HG02970 (cell line): ENCODE measurements around the gene ARHGAP24.

ENCODE experiments used
- ATAC-seq: cut with Tn5 transposase; IDR thresholded peaks from one replicate; pipeline ENCODE4 v1.9.1; 2021; ENCODE audit warnings: mild to moderate bottlenecking, moderate library complexity, moderate number of reproducible peaks; ENCODE audit not compliant: unreplicated experiment, low FRiP score

The ARHGAP24 gene

DNA sequence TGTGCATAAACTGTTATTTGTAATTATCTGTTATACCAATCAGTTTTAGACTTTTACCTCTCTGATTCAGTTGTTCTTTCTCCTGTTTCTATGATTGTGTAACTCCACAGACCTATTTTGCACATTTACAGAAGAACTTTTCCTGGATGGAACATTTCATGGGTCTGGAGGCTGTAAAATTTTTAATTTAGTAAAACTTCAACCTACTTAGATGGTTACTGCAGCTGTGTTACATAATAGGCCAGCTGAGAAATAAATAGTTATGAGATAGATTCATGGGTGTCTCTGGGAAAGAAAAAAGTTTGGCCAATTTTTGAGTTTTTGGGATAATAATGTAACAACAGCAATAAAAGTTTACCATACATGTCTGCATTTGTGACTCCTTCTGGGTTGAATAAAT is 253.5 kb downstream of the ARHGAP24 start:
- ATAC-seq, result no peak

DNA sequence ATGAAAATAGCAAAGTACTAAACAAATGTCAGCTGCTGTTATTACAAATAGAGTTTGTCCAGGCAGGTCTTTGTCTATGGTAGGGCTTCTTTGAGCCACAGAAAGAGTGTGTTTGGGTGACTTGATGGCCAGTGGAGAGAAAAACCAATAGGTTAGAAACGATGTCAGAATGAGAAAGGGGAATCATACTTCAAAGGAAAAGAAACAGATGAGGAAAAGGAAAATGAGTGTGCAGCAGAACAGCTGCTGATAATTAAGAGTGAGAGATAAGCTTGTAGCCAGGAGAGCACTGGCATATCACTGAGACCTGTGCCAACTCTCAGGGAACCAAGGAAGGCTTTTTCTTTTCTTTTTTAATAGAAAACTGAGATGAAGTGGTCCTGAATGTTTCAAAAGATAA is 257.2 kb downstream of the ARHGAP24 start:
- no peak for ATAC-seq

DNA sequence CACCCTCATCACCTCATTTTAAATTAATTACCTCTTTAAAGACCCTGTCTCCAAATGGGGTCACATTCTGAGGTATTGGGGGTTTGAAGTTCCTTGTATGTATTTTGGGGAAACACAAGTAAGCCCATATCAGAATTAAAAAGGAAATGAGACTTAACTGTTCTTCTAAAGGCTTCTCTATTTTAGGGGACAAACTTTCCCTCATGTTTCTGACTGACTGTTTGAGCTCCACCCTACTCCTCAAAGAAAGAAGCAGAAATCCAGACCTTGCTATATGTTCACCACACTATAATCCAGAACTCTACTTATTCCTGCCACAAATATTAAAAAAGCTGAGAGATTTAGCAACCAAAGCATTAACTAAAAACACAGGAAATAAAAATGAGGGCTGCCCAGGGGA is 258.8 kb downstream of the ARHGAP24 start:
- no peak for ATAC-seq

DNA sequence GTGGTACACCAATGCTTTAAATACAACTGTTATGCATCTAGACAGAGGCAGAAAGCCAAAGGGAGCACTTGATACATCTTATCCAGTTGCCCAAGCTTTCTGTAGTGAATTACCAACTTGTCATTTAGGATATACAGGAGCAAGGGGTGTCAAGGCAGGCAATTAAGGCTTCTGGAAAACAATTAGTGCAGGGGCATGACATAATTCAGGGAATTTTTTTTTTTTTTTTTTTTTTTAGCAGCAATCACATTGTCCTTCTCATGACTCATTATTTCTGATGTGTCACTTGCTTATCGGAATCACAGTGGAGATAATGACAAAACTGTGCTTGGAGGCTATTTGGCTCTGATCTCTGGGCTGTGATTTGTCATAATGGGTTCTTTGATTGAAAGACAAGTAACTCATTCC is 259.5 kb downstream of the ARHGAP24 start:
- no peak for ATAC-seq

DNA sequence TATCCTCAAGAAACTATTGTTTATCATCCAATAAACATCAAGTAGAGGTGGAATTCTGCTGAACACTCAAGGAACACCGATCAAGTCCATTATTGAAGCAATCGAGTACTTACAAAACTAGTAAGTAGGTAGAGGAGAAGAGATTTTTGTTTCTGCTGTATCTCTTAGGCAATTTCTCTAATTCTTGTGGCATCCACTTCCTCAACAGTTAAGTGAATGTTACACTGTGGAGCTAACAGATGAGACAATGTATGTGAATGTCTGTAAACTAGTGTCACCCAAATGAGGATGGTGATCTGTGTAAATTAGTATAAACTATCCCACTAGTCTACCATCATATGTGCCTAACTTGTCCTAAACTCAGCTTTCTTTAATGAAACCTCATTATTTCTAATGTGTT is 261.6 kb downstream of the ARHGAP24 start:
- ATAC-seq, result no peak

DNA sequence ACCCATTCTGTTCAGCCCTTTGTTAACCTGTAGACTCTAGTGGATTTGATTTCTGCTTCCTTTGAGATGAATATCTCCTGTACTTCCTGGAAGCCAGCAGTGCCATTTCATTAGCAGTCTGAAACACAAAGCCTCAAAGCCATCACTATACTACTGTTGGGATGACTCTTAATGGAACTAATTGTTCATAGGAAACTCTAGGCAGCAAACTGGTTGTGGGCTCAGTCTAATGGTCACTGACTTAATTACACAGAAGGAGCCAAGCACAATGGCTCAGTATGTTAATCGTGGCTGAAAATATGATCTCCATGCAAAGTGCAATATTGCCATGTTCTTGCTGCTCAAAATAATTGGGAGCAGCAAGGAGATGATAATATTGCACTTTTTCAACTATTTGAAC is 262.3 kb downstream of the ARHGAP24 start:
- no peak for ATAC-seq

DNA sequence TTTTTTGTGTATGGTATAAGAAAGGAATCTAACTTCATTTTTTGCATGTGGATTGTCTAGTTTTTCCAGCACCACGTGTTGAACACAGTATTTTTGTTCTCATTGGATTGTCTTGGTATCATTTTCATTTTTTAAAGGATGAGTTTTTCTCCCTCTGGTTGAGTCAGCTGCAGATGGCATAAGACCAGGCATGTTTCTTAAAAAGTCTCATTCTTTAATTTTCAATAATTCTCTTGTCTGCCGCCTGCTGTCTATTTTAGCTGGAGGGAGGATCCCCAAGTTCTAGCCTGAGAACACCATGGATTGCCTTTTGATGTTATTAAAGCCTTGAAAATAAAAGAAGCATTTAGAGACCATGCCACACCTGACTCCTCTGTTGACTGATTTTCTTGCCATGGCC is 263.8 kb downstream of the ARHGAP24 start:
- ATAC-seq, result no peak

DNA sequence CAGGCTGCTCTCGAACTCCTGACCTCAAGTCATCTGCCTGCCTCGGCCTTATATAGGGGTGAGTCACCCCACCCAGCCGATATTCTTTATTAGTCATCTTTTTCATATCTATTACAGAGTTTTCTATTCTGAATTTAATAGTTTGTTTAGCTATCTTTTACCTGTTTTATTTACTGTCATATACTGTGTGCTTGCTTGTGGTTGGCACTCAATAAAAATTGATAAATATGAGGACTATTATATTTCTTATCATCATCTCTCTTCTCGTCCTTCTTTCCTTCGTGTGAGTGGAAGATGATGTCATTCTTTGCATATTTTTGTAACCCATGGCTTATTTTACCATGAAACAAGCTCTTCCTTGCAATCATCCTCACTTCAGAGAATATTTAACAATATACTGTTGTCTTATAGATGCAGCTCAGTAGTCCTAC is 265.5 kb downstream of the ARHGAP24 start:
- no peak for ATAC-seq

DNA sequence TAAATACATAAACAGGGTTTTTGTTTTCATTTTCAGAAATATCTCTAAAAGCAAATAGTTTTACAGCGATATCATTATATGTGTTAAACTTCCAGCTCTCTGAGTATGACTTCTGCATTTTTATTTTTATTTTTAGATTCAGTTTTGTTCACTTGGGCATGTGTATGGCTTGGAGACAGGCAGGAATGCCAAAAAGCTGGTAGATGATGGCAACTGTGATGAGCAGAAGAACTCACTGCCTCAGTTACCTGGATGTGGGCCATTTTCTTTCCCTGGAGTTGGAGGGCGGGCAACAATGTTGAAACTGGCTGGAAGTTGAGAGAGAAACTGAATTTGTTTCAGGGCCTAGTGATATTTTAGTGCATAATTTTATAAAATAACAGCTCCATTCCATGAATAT is 266.4 kb downstream of the ARHGAP24 start:
- no peak for ATAC-seq

DNA sequence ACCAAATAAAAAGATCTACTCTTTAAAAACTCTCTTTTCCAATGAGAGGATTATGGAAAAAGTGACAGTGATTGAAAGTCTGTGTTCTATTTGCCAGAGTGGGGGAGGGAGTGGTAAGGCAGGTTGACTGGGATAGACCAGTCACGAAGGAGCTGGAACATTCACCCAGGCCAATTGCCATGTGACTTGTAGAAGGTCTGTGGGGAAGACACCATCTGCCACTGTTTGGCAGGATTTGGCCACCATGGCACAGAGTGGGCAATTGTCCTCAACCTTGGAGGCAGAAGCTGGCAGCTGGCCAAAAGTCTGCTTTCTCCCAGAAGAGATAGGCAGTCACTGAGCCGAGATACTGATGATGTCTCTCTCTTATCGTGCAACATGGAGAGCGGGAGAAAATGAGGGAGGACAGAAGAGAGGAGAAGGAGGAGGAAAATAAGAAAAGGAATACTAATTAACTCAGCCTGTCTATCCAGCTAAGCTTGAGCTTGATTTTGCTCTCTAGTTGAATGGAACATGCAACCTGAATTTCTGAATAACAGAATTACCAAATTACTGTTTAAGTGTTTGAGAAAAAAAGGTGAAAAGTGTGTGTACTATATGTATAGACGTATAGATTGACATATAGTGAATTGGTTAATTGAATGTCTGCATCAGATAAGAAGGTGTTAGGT is 267.1 kb downstream of the ARHGAP24 start:
- no peak for ATAC-seq

DNA sequence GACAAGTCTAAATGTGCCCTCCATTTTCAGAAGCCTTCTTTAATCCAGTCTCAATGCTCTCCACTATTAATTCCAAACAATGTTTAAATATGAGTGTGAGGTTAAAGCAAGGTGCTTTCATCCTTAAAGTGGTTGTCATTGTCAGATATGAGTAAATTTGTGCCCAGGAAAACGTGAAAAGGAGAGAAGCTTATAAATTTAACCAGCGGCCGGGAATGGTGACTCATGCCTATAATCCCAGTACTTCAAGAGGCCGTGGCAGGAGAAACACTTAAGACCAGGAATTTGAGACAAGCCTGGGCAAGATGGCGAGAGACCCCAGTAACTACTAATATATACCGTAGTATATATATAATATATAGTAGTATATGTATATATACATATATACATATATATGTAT is 270.0 kb downstream of the ARHGAP24 start:
- no peak for ATAC-seq

DNA sequence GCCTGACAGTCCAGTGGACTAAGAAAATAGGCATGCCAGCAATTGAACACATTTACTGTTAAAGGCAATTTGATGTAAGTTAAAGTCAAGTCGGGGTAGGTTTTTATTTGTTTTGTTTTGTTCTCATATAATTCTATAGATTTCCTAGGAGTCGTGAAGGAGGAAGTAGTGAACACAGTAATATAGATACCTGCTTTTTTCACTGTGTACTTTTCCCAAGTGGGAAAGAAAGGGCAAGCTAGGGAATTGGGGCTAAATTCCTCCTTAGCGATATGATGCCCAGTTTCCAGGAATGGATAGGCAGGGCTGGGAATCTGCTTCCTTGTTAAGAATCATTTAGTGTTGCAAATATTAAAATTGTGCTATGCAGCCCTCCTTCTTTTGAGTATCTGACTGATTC is 271.0 kb downstream of the ARHGAP24 start:
- no peak for ATAC-seq

DNA sequence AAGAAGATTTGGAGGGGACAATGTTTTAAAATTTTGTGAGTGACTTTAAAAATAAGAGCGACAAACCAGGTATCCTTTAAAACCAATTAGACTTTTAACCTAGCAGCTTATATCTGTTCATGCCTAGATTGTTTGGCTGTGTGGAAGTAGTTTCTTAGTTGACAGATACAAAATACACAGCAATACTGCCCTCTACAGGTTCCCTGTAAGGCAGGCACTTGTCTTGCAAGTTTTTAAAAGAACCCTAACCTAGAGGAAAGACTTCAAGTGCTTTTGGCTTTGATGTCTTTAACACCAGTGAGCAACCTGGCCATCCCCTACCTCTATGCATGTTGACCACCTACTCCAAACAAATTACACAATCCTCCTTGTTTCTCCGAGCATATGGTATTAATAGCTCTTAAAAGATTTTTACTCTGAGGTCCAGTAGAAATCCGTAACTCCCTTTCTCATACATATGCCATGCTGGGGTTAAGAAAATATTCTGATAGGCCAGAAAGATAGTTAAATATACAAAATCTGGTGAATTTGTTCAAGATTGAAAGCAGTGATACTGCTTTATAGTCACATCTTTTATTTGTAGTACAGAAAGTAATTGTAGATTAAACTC is 273.0 kb downstream of the ARHGAP24 start:
- no peak for ATAC-seq

DNA sequence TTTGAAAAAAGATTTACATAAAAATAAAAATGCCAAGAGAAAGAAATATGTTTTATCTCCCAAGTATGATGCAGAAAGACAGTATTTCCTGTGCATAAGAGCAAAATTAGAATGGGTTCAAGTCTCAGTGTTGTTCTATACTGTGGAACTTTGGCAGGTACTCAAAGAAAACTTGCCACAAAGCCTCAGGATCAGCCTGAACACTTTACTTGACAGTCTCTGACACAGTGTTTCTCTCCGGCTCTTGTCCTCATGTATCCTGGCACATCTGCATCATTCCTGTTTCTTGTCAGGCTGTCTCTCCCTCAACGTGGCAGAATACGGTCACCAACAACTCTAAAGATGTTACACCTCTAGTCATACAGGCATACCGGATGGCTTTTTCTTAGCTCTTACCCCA is 273.7 kb downstream of the ARHGAP24 start:
- no peak for ATAC-seq

DNA sequence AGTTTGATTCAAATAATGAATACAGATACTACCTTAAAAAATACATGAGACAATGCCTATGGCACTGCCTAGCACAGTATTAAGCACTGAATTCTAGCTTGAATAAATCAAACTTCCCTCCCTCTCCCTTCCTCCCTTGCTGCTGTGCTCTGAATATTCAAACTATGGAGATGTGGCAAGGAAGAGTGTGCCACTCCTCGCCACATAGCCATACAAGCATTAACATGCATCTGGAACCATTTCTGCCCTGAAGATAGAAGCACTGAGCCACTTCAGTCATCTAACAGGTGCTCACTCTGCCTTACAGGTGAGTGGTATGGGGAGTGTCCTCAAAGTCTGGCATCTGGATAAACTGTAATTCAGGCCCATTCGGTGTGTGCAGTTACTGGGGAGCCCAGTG is 276.9 kb downstream of the ARHGAP24 start:
- no peak for ATAC-seq

DNA sequence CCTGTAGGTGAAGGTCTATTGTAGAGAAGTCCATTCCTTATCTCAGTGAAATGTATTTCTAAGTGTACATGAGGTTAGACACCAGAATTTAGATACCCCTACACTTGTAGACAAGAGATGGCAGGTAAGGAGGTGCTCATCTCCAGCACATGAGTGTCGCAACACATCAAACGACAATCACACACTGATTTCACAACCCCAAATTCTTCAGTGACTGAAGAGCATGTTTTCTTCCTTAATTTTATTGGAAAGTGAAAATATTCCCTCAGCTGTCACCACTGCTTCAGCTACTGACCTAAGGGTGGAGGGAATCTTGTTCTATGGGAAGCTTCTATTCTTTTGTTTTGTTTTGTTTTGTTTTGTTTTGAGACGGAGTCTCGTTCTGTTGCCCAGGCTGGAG is 280.3 kb downstream of the ARHGAP24 start:
- ATAC-seq, result no peak

DNA sequence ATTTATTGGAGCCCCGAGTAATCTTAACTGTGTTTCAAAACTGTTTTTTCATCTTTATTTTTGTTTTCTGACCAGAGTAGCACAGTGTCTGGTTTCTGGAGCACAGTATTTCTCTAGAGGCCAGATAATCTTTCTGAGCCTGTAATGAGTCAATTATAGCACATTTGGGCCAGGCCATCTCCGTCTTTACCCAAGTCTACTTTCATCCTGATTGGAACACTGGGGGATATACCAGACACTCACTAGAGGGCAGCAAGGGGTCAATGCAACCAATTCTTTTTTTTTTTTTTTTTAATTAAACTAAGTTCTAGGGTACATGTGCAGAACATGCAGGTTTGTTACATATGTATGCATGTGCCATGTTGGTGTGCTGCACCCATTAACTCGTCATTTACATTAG is 282.0 kb downstream of the ARHGAP24 start:
- ATAC-seq, result no peak

DNA sequence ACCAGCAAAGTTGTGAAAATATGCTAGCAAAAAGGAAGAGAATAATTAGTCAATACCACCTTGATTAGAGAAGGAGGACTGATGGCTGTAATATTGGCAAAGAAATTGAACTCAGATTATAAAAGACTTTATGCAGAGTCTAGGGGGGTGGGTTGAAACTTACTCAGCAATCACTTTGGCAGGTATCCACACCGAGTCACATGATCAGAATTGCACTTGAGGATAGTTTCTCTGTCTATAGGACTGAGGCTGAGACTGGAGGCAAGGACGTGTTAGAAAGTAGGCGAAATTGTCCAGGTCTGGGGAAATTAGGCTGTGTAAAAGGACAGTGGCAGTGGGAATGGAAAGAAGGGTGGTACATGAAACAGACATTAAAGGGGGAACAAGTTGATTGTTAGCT is 284.4 kb downstream of the ARHGAP24 start:
- ATAC-seq, result no peak

DNA sequence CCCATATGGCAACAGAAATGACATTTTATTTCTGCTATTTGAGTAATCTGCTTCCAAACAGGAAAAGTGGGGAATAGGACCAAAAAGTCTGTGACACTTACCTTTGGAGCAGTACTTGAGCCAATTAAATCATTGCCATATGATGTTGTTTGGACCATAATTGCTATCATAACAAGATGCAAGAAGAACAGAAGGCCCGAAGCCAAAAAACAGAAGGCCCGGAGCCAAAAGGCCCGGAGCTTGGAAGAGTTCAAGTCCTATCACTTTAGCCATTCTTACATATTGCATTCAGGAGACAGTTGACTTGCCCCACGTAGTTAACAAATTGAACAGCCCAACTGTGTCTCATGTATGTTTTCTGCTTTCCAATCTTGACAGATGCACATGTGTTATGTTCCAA is 285.6 kb downstream of the ARHGAP24 start:
- no peak for ATAC-seq

DNA sequence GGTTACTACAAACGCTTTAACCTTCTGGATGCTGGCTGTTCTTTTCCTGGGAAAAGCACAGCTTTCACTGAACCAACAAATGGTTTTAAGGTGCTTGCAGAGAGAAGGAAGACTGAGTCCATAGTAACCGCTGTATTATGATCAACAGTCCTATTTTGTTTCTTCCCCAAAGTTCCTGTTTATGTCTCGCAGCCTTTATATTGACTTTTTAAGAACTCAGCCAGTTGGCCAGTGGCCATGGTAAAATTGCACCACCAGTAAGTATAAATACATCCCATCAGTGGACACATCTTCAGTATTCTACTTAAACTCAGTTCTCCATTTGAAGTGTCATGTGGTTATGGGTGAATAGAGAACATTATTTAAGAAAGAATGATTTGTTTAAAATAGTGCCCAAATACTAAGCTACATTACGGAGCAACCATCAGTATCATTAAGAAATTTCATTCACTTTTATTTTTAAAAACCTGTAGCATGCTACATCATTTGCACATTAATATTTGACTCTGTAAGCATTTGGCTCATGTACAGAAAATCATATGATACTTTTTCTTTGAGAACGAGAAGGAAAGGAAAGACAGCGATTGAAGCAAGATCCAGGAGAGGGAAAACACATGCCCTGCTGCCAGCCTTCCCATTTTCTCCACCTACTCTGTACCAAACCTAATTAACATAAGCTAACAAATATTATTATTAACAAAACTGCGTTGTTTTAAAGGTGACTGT is 287.0 kb downstream of the ARHGAP24 start:
- no peak for ATAC-seq

DNA sequence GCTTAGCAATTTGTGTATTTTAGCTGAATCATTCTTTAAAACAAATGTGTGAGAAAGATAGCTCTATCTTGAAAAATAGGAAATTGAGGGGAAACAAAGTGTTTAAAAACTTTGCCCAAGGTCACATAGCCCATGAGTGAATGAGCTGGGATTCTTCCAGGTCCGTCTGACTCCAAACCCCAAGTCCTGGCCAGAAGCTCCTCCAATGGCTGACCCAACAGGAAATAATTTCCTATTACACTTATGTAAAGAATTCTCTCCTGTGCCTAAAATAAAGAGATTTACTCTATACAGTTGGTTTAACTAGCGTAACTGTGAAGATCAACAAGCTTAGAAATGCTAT is 287.6 kb downstream of the ARHGAP24 start:
- no peak for ATAC-seq

DNA sequence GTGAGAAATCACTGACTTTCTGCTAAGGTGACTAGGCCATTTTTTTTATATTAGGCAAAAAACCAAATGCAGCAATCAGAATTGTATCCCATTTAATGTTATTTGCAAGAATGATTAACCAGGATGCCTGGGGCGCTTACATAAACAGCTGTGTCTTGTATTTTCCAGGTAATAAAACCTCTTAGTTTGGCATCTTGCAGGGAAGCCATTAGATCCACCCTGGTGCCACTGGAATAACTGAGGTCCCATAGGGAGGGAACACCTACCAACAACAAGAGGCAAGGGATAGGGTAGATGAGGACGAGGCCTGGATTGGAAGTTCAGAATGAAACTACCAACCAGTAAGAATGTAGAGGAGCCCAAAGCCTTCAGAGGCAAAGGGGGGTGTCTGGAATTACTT is 288.3 kb downstream of the ARHGAP24 start:
- no peak for ATAC-seq
